ENCODE results near the gene SSBP3. TPM values are rescaled to one million over a fixed set of nuclear protein-coding genes. Genes with fewer than 3 reads are reported as not detected.

Gene SSBP3
- total RNA-seq, 1 donor: 14.5 TPM

- Histone ChIP-seq H3K4me2 (ENCODE audit: insufficient read depth, low read length) (no peak overlapping the region), H3K27me3 (ENCODE audit: insufficient read depth, low read length) (no peaks in the 10 kb centered on the region), H3K36me3 (ENCODE audit: insufficient read depth, low read length) (no peaks in the 10 kb centered on the region), H4K20me1 (ENCODE audit: insufficient read depth, low read length) (peaks cover 7% of the 10 kb centered on the region), H3K79me2 (ENCODE audit: insufficient read depth, low read length) (peaks cover 9% of the 10 kb centered on the region), H3K27ac (ENCODE audit: low read depth, low read length) (no peak overlapping the region), H3K4me1 (ENCODE audit: insufficient read depth, low read length) (peaks cover 10% of the 10 kb centered on the region), H3K9me3 (ENCODE audit: low read depth, low read length) (no peaks in the 10 kb centered on the region), H2AFZ (ENCODE audit: low read length) (no peak overlapping the region), H3K4me3 (ENCODE audit: insufficient read depth, low read length) (no peak overlapping the region)
- DNase-seq (ENCODE audit: insufficient read length, low spot score, missing footprints): no peak
- TF ChIP-seq CTCF (IDR thresholded peaks at IDR 0.05; ENCODE audit: extremely low read depth, low read depth, low read length): no peak
Measured at GRCh38 chr1:54340434-54340833, 65.8 kb downstream of the SSBP3 start.

DNA sequence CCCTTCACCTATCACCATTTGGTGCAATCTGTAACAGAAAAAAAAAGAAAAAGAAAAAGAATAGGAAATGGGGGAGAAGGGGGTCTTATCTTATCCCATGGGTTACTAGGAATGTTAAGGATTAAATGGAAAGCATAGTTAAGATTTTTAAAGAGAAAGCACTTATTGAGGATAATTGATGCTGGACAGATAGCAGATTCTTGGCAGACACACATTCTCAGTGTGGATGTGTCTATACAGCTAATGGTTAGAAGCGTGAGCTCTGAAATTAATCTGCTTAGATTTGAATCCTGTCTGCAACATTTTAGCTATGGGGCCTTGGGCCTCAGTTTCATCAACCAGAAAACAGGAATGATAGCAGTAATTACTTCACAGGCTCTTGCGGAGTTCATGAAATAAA, 67.1 kb downstream of the SSBP3 start:
- Histone ChIP-seq H3K4me1 (ENCODE audit: insufficient read depth, low read length) (peaks cover 22% of the 10 kb centered on the region), H3K27ac (ENCODE audit: low read depth, low read length) (no peak overlapping the region), H3K4me3 (ENCODE audit: insufficient read depth, low read length) (no peak overlapping the region), H4K20me1 (ENCODE audit: insufficient read depth, low read length) (peaks cover 4% of the 10 kb centered on the region), H3K79me2 (ENCODE audit: insufficient read depth, low read length) (peaks cover 12% of the 10 kb centered on the region), H3K9me3 (ENCODE audit: low read depth, low read length) (no peaks in the 10 kb centered on the region), H3K27me3 (ENCODE audit: insufficient read depth, low read length) (no peaks in the 10 kb centered on the region), H2AFZ (ENCODE audit: low read length) (no peak overlapping the region), H3K36me3 (ENCODE audit: insufficient read depth, low read length) (no peaks in the 10 kb centered on the region), H3K4me2 (ENCODE audit: insufficient read depth, low read length) (no peak overlapping the region)
- DNase-seq (ENCODE audit: insufficient read length, low spot score, missing footprints): no peak
- no peak for TF ChIP-seq CTCF (IDR thresholded peaks at IDR 0.05; ENCODE audit: extremely low read depth, low read depth, low read length)

DNA sequence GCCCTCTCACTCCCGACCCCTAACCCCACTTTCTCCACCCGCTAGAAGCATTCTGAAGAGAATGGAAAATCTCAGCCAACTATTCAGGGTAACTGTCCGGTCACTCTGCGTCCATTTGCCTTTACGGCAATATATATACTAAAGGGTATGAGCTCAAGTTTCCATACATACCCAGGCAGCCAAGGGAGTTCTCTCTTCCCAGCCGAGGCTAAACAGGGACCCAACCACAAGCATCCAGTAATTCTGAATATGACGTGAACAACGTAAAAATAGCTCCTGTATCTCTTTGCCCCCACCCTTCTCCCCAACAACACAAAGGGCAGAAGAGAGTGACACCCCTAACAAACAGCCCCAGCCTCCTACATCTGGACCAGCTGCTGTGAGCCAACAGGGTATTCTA, 67.7 kb downstream of the SSBP3 start:
- Histone ChIP-seq H3K27me3 (ENCODE audit: insufficient read depth, low read length) (no peaks in the 10 kb centered on the region), H3K4me2 (ENCODE audit: insufficient read depth, low read length) (no peak overlapping the region), H2AFZ (ENCODE audit: low read length) (no peak overlapping the region), H3K27ac (ENCODE audit: low read depth, low read length) (no peak overlapping the region), H3K4me1 (ENCODE audit: insufficient read depth, low read length) (peaks cover 22% of the 10 kb centered on the region), H3K9me3 (ENCODE audit: low read depth, low read length) (no peaks in the 10 kb centered on the region), H3K4me3 (ENCODE audit: insufficient read depth, low read length) (no peak overlapping the region), H3K36me3 (ENCODE audit: insufficient read depth, low read length) (no peaks in the 10 kb centered on the region), H4K20me1 (ENCODE audit: insufficient read depth, low read length) (peaks cover 4% of the 10 kb centered on the region), H3K79me2 (ENCODE audit: insufficient read depth, low read length) (peaks cover 16% of the 10 kb centered on the region)
- DNase-seq (ENCODE audit: insufficient read length, low spot score, missing footprints): no peak
- no peak for TF ChIP-seq CTCF (IDR thresholded peaks at IDR 0.05; ENCODE audit: extremely low read depth, low read depth, low read length)

- no peak for TF ChIP-seq CTCF (IDR thresholded peaks at IDR 0.05; ENCODE audit: extremely low read depth, low read depth, low read length)
- Histone ChIP-seq H3K27me3 (ENCODE audit: insufficient read depth, low read length) (no peaks in the 10 kb centered on the region), H2AFZ (ENCODE audit: low read length) (peak overlapping the region; percentile 23), H3K27ac (ENCODE audit: low read depth, low read length) (no peak overlapping the region), H3K4me1 (ENCODE audit: insufficient read depth, low read length) (peaks cover 23% of the 10 kb centered on the region), H3K36me3 (ENCODE audit: insufficient read depth, low read length) (no peaks in the 10 kb centered on the region), H3K79me2 (ENCODE audit: insufficient read depth, low read length) (peaks cover 18% of the 10 kb centered on the region), H3K4me2 (ENCODE audit: insufficient read depth, low read length) (no peak overlapping the region), H4K20me1 (ENCODE audit: insufficient read depth, low read length) (peaks cover under 1% of the 10 kb centered on the region), H3K4me3 (ENCODE audit: insufficient read depth, low read length) (no peak overlapping the region), H3K9me3 (ENCODE audit: low read depth, low read length) (no peaks in the 10 kb centered on the region)
- no peak for DNase-seq (ENCODE audit: insufficient read length, low spot score, missing footprints)
Measured at GRCh38 chr1:54337928-54338327, 68.3 kb downstream of the SSBP3 start.

Measured in osteoblast (primary cell).